GM23338 (cell line): ENCODE data around the gene FAM76B. TPM values are rescaled to one million over a fixed set of nuclear protein-coding genes. Genes with fewer than 3 reads are reported as not detected.
"Not testable (repeated sequence)": the region's sequence is repeated elsewhere in the genome, so short reads cannot be mapped to it uniquely, and the experiment has no call there.

Experiments used
- ATAC-seq: fragments of 200-7000 bp; cut with Tn5 transposase; 3 replicates; pipeline ENCODE4 v1.9.1; 2020
- DNase-seq: peaks from one replicate; pipeline ENCODE4 v3.0.0-alpha.2; 2015; ENCODE audit warnings: low spot score
- H2AFZ ChIP-seq: fragments of 200-600 bp; sonication (generic); 2 replicates; pipeline ENCODE4 v1.8.0; 2016; ENCODE audit warnings: antibody characterized with exemption, mild to moderate bottlenecking, moderate library complexity
- H3F3A ChIP-seq: fragments of 200-600 bp; sonication (generic); replicated peaks from 2 replicates; pipeline ENCODE4 v1.8.0; 2017; ENCODE audit warnings: antibody characterized with exemption, mixed run types, low read depth
- H3K27ac ChIP-seq: fragments of 200-600 bp; sonication (generic); 2 replicates; pipeline ENCODE4 v1.6.1; 2016; ENCODE audit warnings: low read depth
- H3K27me3 ChIP-seq: fragments of 200-600 bp; sonication (generic); 2 replicates; pipeline ENCODE4 v1.8.0; 2016; ENCODE audit warnings: mild to moderate bottlenecking, mixed run types, moderate library complexity; ENCODE audit not compliant: insufficient read depth
- H3K36me3 ChIP-seq: fragments of 200-600 bp; sonication (generic); 2 replicates; pipeline ENCODE4 v1.8.0; 2016; ENCODE audit warnings: mild to moderate bottlenecking; ENCODE audit not compliant: insufficient read depth
- H3K4me1 ChIP-seq: fragments of 200-600 bp; sonication (generic); 2 replicates; pipeline ENCODE4 v1.8.0; 2016; ENCODE audit warnings: mild to moderate bottlenecking, moderate library complexity; ENCODE audit not compliant: insufficient read depth
- H3K4me2 ChIP-seq: fragments of 200-600 bp; sonication (generic); 2 replicates; pipeline ENCODE4 v1.7.1; 2017; ENCODE audit warnings: mixed run types
- H3K4me3 ChIP-seq: fragments of 200-600 bp; sonication (generic); 2 replicates; pipeline ENCODE4 v1.6.1; 2016; ENCODE audit warnings: mixed run types
- H3K79me2 ChIP-seq: fragments of 200-600 bp; sonication (generic); replicated peaks from 2 replicates; pipeline ENCODE4 v1.8.0; 2017; ENCODE audit warnings: mild to moderate bottlenecking; ENCODE audit not compliant: insufficient read depth
- H3K9me2 ChIP-seq: fragments of 200-600 bp; sonication (generic); 2 replicates; pipeline ENCODE4 v1.8.0; 2017; ENCODE audit not compliant: insufficient read depth
- H4K20me1 ChIP-seq: fragments of 200-600 bp; sonication (generic); replicated peaks from 2 replicates; pipeline ENCODE4 v1.8.0; 2017; ENCODE audit warnings: mild to moderate bottlenecking; ENCODE audit not compliant: insufficient read depth
- H3K27ac Mint-ChIP-seq: 2 replicates; pipeline ENCODE4 v1.8.0; 2020; ENCODE audit warnings: inconsistent platforms, mild to moderate bottlenecking, moderate library complexity, mixed read lengths
- H3K27me3 Mint-ChIP-seq: 3 replicates; pipeline ENCODE4 v1.8.0; 2022; ENCODE audit warnings: low read depth, mild to moderate bottlenecking, moderate library complexity, mixed read lengths, inconsistent platforms; ENCODE audit not compliant: insufficient read depth, poor library complexity
- H3K36me3 Mint-ChIP-seq: 3 replicates; pipeline ENCODE4 v1.8.0; 2021; ENCODE audit warnings: low read depth, mild to moderate bottlenecking, inconsistent platforms, moderate library complexity, mixed read lengths
- H3K4me1 Mint-ChIP-seq: 3 replicates; pipeline ENCODE4 v1.8.0; 2020; ENCODE audit warnings: mild to moderate bottlenecking, inconsistent platforms, mixed read lengths
- H3K4me3 Mint-ChIP-seq: 3 replicates; pipeline ENCODE4 v1.8.0; 2021; ENCODE audit warnings: moderate library complexity, mild to moderate bottlenecking, inconsistent platforms, mixed read lengths
- H3K9me3 Mint-ChIP-seq: 3 replicates; pipeline ENCODE4 v1.8.0; 2020; ENCODE audit warnings: moderate library complexity, mild to moderate bottlenecking, inconsistent platforms, mixed read lengths
- EZH2 ChIP-seq: fragments of 200-600 bp; sonication (generic); IDR thresholded peaks from one replicate; pipeline ENCODE4 v1.8.0; 2017; ENCODE audit warnings: antibody characterized with exemption, mild to moderate bottlenecking, low read depth; ENCODE audit not compliant: unreplicated experiment
- NANOG ChIP-seq: IDR thresholded peaks from 2 replicates; pipeline ENCODE4 v1.6.1; 2016; ENCODE audit warnings: antibody characterized with exemption, borderline replicate concordance
- ZNF331 ChIP-seq: fragments of 250-450 bp; sonication (Bioruptor Pico); IDR thresholded peaks from 2 replicates; pipeline ENCODE4 v1.5.0; 2020; ENCODE audit warnings: low read depth, mild to moderate bottlenecking, moderate library complexity
- polyA plus RNA-seq: library from polyadenylated mRNA; unstranded; fragments of >200 nt; fragmentation: Nextera tagmentation; extraction: Ambion mirVana; gene quantifications from 2 replicates; pipeline ENCODE4 v1.2.1, GENCODE V29; 2016
- total RNA-seq: library from RNA; depleted of rRNA; stranded (reverse); fragments of >200 nt; shearing (Covaris generic); gene quantifications from 2 replicates; pipeline ENCODE4 v1.2.3, GENCODE V29; 2014
- TF ChIP-seq, protein P1 (sequence below), 2 experiments: fragments of 200-600 bp in 1 of 2; sonication (generic) in 1 of 2; conservative IDR thresholded peaks; 2 replicates each; pipeline versions ENCODE4 v1.5.1 to v1.6.1; 2016 to 2017; ENCODE audit warnings: antibody characterized with exemption in 2 of 2, low read depth in 2 of 2, mild to moderate bottlenecking in 2 of 2, moderate library complexity in 1 of 2
- TF ChIP-seq, protein P2 (sequence below): IDR thresholded peaks from 2 replicates; pipeline ENCODE4 v1.6.1; 2016; ENCODE audit warnings: antibody characterized with exemption

FAM76B gene
- total and polyA plus RNA-seq, 2 experiments from 2014 or later: 21.1 to 37.9 TPM

DNA sequence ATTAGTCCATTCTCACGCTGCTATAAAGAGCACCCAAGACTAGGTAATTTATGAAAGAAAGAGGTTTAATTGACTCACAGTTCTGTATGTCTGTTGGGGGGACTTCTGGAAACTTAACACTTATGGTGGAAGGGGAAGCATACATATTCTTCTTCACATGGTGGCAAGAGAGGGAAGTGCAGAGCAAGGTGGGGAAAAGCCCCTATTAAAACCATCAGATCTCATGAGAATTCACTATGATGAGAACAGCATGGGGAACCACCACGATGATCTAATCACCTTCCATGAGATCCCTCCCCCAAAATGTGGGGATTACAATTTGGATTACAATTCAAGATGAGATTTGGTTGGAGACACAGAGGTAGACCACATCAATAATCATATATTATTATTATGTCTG is 26.5 kb upstream of the FAM76B start (continued):
- TF ChIP-seq, protein P1, sequence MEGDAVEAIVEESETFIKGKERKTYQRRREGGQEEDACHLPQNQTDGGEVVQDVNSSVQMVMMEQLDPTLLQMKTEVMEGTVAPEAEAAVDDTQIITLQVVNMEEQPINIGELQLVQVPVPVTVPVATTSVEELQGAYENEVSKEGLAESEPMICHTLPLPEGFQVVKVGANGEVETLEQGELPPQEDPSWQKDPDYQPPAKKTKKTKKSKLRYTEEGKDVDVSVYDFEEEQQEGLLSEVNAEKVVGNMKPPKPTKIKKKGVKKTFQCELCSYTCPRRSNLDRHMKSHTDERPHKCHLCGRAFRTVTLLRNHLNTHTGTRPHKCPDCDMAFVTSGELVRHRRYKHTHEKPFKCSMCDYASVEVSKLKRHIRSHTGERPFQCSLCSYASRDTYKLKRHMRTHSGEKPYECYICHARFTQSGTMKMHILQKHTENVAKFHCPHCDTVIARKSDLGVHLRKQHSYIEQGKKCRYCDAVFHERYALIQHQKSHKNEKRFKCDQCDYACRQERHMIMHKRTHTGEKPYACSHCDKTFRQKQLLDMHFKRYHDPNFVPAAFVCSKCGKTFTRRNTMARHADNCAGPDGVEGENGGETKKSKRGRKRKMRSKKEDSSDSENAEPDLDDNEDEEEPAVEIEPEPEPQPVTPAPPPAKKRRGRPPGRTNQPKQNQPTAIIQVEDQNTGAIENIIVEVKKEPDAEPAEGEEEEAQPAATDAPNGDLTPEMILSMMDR (conservative IDR thresholded peaks at IDR 0.05; ENCODE audit: low read depth in 2 of 2): no peak
- TF ChIP-seq ZNF331 (CRISPR knock-in tag) (no peak), EZH2 (no peak), NANOG (no peak)
- TF ChIP-seq, protein P2, sequence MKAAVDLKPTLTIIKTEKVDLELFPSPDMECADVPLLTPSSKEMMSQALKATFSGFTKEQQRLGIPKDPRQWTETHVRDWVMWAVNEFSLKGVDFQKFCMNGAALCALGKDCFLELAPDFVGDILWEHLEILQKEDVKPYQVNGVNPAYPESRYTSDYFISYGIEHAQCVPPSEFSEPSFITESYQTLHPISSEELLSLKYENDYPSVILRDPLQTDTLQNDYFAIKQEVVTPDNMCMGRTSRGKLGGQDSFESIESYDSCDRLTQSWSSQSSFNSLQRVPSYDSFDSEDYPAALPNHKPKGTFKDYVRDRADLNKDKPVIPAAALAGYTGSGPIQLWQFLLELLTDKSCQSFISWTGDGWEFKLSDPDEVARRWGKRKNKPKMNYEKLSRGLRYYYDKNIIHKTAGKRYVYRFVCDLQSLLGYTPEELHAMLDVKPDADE: no peak

DNA sequence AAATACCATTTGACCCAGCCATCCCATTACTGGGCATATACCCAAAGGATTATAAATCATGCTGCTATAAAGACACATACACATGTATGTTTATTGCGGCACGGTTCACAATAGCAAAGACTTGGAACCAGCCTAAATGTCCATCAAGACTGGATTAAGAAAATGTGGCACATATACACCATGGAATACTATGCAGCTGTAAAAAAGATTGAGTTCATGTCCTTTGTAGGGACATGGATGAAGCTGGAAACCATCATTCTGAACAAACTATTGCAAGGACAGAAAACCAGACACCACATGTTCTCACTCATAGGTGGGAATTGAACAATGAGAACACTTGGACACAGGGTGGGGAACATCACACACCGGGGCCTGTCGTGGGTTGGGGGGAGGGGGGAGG is 21.5 kb upstream of the FAM76B start:
- H3K27ac Mint-ChIP-seq, H3K4me2 ChIP-seq, H3K4me3 Mint-ChIP-seq, H3K27me3 Mint-ChIP-seq, H3K27me3 ChIP-seq, H4K20me1 ChIP-seq, H3F3A ChIP-seq, ATAC-seq, H2AFZ ChIP-seq, DNase-seq, H3K4me1 ChIP-seq, H3K4me1 Mint-ChIP-seq, H3K27ac ChIP-seq, H3K4me3 ChIP-seq, H3K79me2 ChIP-seq, H3K9me2 ChIP-seq: not testable (repeated sequence)
- Mint-ChIP-seq H3K36me3 (peaks cover 59% of the 10 kb centered on the region), H3K9me3 (peaks cover 39% of the 10 kb centered on the region)
- peaks cover 14% of the 10 kb centered on the region for H3K36me3 ChIP-seq

DNA sequence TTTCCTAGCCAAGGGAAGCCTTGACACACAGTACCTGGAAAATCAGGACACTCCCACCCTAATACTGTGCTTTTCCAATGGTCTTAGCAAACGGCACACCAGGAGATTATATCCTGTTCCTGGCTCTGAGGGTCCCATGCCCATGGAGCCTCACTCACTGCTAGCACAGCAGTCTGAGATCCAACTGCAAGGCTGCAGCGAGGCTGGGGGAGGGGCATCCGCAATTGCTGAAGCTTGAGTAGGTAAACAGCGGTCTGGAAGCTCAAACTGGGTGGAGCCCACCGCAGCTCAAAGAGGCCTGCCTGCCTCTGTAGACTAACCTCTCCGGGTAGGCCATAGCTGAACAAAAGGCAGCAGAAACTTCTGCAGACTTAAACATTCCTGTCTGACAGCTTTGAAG is 16.9 kb upstream of the FAM76B start:
- not testable (repeated sequence) for H3K4me3 ChIP-seq, H3K27me3 Mint-ChIP-seq, H4K20me1 ChIP-seq, H3F3A ChIP-seq, H3K79me2 ChIP-seq, H2AFZ ChIP-seq, H3K27me3 ChIP-seq, H3K27ac ChIP-seq, H3K4me1 ChIP-seq, DNase-seq, H3K27ac Mint-ChIP-seq, H3K9me2 ChIP-seq, H3K4me1 Mint-ChIP-seq, H3K4me2 ChIP-seq, ATAC-seq, H3K4me3 Mint-ChIP-seq
- peaks cover 85% of the 10 kb centered on the region for H3K36me3 Mint-ChIP-seq
- peaks cover 46% of the 10 kb centered on the region for H3K9me3 Mint-ChIP-seq
- H3K36me3 ChIP-seq: peaks cover 34% of the 10 kb centered on the region

DNA sequence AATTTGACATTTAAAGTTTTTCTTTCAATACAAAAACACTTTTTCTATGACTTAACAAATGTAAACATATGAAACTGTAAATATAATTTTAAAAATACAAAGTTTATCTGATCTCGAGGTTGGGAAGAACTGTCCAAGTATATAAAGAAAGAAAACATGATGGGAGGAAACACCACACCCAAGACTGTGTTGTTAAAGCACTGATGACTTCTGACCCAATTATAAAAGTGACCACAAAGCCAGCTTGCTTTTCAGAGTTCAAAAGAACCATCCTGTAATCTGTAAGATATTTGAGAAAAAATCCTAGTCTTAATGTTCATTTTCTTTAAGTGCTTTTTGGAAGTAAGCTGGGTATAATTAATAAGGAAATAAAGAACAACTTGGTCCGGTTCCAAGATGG is 16.3 kb upstream of the FAM76B start:
- Mint-ChIP-seq H3K4me1 (no peaks in the 10 kb centered on the region), H3K4me3 (no peak overlapping the region), H3K27me3 (peaks cover 3% of the 10 kb centered on the region), H3K27ac (no peak overlapping the region), H3K9me3 (peaks cover 46% of the 10 kb centered on the region), H3K36me3 (peaks cover 90% of the 10 kb centered on the region)
- Histone ChIP-seq H3K9me2 (no peaks in the 10 kb centered on the region), H3K4me3 (no peak overlapping the region), H3K36me3 (peaks cover 37% of the 10 kb centered on the region), H3K27ac (no peak overlapping the region), H3K4me2 (no peak overlapping the region), H3K4me1 (no peaks in the 10 kb centered on the region), H3K27me3 (no peaks in the 10 kb centered on the region), H2AFZ (no peak overlapping the region), H3F3A (no peaks in the 10 kb centered on the region), H4K20me1 (no peaks in the 10 kb centered on the region), H3K79me2 (peaks cover 5% of the 10 kb centered on the region; the same call in 1 of the 2 replicates)
- DNase-seq (no peak), ATAC-seq (no peak)
- TF ChIP-seq, protein P2: no peak
